Measurements from ENCODE around the gene NUP205.
A peak's percentile ranks its signal among the peaks of the same experiment; 100 is the strongest.

Gene NUP205

GRCh38 chr7:135557455-135558336, at the start of gene NUP205:
Gene NUP205 (plus strand): TSS chr7:135557917. CDS start chr7:135557945, 28 bp downstream.
- peak; percentile 66 to 70 for DNase-seq

GRCh38 chr7:135508883-135509588, 48.7 kb upstream of the NUP205 start:
- peak in 1 of 2 experiments; percentile 7 for DNase-seq

- no peak for DNase-seq
These were observed 48.2 kb upstream of the NUP205 start for GRCh38 chr7:135509589-135509838.

GRCh38 chr7:135509839-135510591, 47.7 kb upstream of the NUP205 start, which contains the start of gene CNOT4:
Gene CNOT4 (minus strand): TSS chr7:135510102. CDS start chr7:135438331, 71,771 bp downstream.
- DNase-seq = peak; percentile 97

GRCh38 chr7:135510592-135511183, 47.0 kb upstream of the NUP205 start:
- peak in 1 of 2 experiments; percentile 3 for DNase-seq

- DNase-seq = no peak
These were observed 45.4 kb upstream of the NUP205 start for GRCh38 chr7:135512135-135512887.

- DNase-seq = no peak
These were observed 42.9 kb upstream of the NUP205 start for GRCh38 chr7:135514856-135515255.

- no peak for DNase-seq
These were observed 40.7 kb upstream of the NUP205 start for GRCh38 chr7:135517060-135517459.

GRCh38 chr7:135518748-135519147, 39.0 kb upstream of the NUP205 start:
- DNase-seq = no peak

GRCh38 chr7:135519233-135519688, 38.5 kb upstream of the NUP205 start:
- DNase-seq = no peak

GRCh38 chr7:135519871-135520270, 37.8 kb upstream of the NUP205 start:
- DNase-seq = no peak

- DNase-seq = no peak
These were observed 35.2 kb upstream of the NUP205 start for GRCh38 chr7:135522509-135522908.

- no peak for DNase-seq
These were observed 34.6 kb upstream of the NUP205 start for GRCh38 chr7:135523146-135523545.

GRCh38 chr7:135525426-135525825, 32.3 kb upstream of the NUP205 start:
- no peak for DNase-seq

- no peak for DNase-seq
These were observed 30.7 kb upstream of the NUP205 start for GRCh38 chr7:135527025-135527424.

- no peak for DNase-seq
These were observed 21.6 kb upstream of the NUP205 start for GRCh38 chr7:135536150-135536549.

- DNase-seq = no peak
These were observed 20.3 kb upstream of the NUP205 start for GRCh38 chr7:135537453-135537852.

GRCh38 chr7:135537905-135538304, 19.8 kb upstream of the NUP205 start:
- no peak for DNase-seq

GRCh38 chr7:135538376-135538775, 19.3 kb upstream of the NUP205 start:
- no peak for DNase-seq

GRCh38 chr7:135539629-135540028, 18.1 kb upstream of the NUP205 start:
- no peak for DNase-seq

- DNase-seq = no peak
These were observed 16.7 kb upstream of the NUP205 start for GRCh38 chr7:135541029-135541428.

- no peak for DNase-seq
These were observed 7.5 kb upstream of the NUP205 start for GRCh38 chr7:135550196-135550595.
